HepG2 (cell line): ENCODE measurements around the gene EVI5. TPM values are rescaled to one million over a fixed set of nuclear protein-coding genes. Genes with fewer than 3 reads are reported as not detected.

Experiments
- ATAC-seq: fragments of 200-7000 bp; cut with Tn5 transposase; 3 replicates; pipeline ENCODE4 v1.9.1; 2020; ENCODE audit warnings: mild to moderate bottlenecking, moderate library complexity
- BruUV-seq: library from RNA; stranded (reverse); fragments of 400-500 nt; replicated peaks from 2 replicates; lab custom pipeline; 2021; lab: Mats Ljungman, UMichigan
- CTCF ChIA-PET: fragments of 300-600 bp; formaldehyde crosslinking; extraction: SDS; loops from one replicate; lab custom pipeline; 2021; ENCODE audit warnings: low total read pairs, inconsistent platforms, low intra/inter-chr PET ratio; lab: Yijun Ruan, JAX
- POLR2A ChIA-PET: fragments of 350-600 bp; sonication (Branson Sonifier 250); formaldehyde crosslinking; loops from one replicate; lab custom pipeline; 2020; ENCODE audit warnings: antibody characterized with exemption, inconsistent platforms; lab: Yijun Ruan, JAX
- DNase-seq: peaks from one replicate; pipeline ENCODE4 v3.0.0-alpha.2; 2015; ENCODE audit warnings: low spot score
- FAIRE-seq: peaks from 3 replicates; lab custom pipeline; 2011; peaks lifted over from hg19 to GRCh38; lab: Jason Lieb, UNC
- H2AFZ ChIP-seq: one replicate; pipeline ENCODE4 v1.6.1; 2011; ENCODE audit warnings: low read length, inconsistent platforms
- H3K27ac ChIP-seq: fragments of 300-600 bp; 3 replicates; pipeline ENCODE4 v1.8.0; 2011; ENCODE audit warnings: mixed run types, mild to moderate bottlenecking, mixed read lengths, low read length, inconsistent platforms; ENCODE audit not compliant: insufficient read depth; ENCODE audit errors: extremely low read length
- H3K27me3 ChIP-seq, 2 experiments: fragments of 200-600 bp in 1 of 2; 2 replicates in 1 of 2; 3 replicates in 1 of 2; pipeline versions ENCODE4 v1.6.0 to v1.8.0; 2011; ENCODE audit warnings: low read length in 2 of 2, mild to moderate bottlenecking in 2 of 2, moderate library complexity in 2 of 2, inconsistent platforms in 1 of 2; ENCODE audit not compliant: insufficient read depth in 2 of 2, control insufficient read depth in 1 of 2
- H3K36me3 ChIP-seq, 2 experiments: fragments of 200-600 bp in 1 of 2; replicated peaks in 1 of 2; 2 replicates in 1 of 2; 3 replicates in 1 of 2; pipeline versions ENCODE4 v1.5.1 to v1.8.0; 2011; ENCODE audit warnings: low read length in 2 of 2, inconsistent platforms in 1 of 2; ENCODE audit not compliant: insufficient read depth in 2 of 2, control insufficient read depth in 1 of 2
- H3K4me1 ChIP-seq: 2 replicates; pipeline ENCODE4 v1.5.1; 2012; ENCODE audit warnings: low read length, inconsistent platforms; ENCODE audit not compliant: insufficient read depth
- H3K4me2 ChIP-seq: 2 replicates; pipeline ENCODE4 v1.6.0; 2011; ENCODE audit warnings: low read depth, low read length, inconsistent platforms
- H3K4me3 ChIP-seq, 3 experiments: fragments of 200-600 bp in 1 of 3; sonication (generic), shearing (Covaris generic) in 1 of 3; replicated peaks in 1 of 3; 2 replicates each; pipeline ENCODE4 v1.5.1; 2011 to 2016; ENCODE audit warnings: low read length in 3 of 3, inconsistent platforms in 2 of 3, low read depth in 2 of 3, mild to moderate bottlenecking in 2 of 3, control low read depth in 1 of 3, mixed read lengths in 1 of 3; ENCODE audit not compliant: insufficient read depth in 1 of 3
- H3K79me2 ChIP-seq: one replicate; pipeline ENCODE4 v1.6.1; 2011; ENCODE audit warnings: low read length, inconsistent platforms; ENCODE audit not compliant: insufficient read depth
- H3K9ac ChIP-seq: 2 replicates; pipeline ENCODE4 v1.6.0; 2011; ENCODE audit warnings: mild to moderate bottlenecking, low read depth, low read length, inconsistent platforms; ENCODE audit not compliant: insufficient read depth
- H3K9me3 ChIP-seq: 2 replicates; pipeline ENCODE4 v1.5.1; 2012; ENCODE audit warnings: mild to moderate bottlenecking, low read length
- H4K20me1 ChIP-seq: 2 replicates; pipeline ENCODE4 v1.6.0; 2011; ENCODE audit warnings: inconsistent platforms, mild to moderate bottlenecking, low read length, moderate library complexity; ENCODE audit not compliant: insufficient read depth
- ARHGAP35 ChIP-seq: sonication (generic); formaldehyde crosslinking; IDR thresholded peaks from 2 replicates; pipeline ENCODE4 v1.9.0; 2022; ENCODE audit warnings: mild to moderate bottlenecking, inconsistent platforms, moderate library complexity, missing genetic modification reagents, borderline replicate concordance
- CCDC6 ChIP-seq: sonication (generic); formaldehyde crosslinking; IDR thresholded peaks from 2 replicates; pipeline ENCODE4 v1.8.1; 2022; ENCODE audit warnings: mild to moderate bottlenecking, missing genetic modification reagents, moderate library complexity
- MAFF ChIP-seq: IDR thresholded peaks from 2 replicates; pipeline ENCODE4 v1.6.1; 2011; ENCODE audit warnings: low read depth, low read length, improper control_type of control experiment
- MAFK ChIP-seq, 2 experiments: IDR thresholded peaks in 1 of 2; conservative IDR thresholded peaks in 1 of 2; 2 replicates each; pipeline ENCODE4 v1.6.1; 2011; ENCODE audit warnings: improper control_type of control experiment in 2 of 2, low read length in 2 of 2
- MBD4 ChIP-seq: IDR thresholded peaks from 2 replicates; pipeline ENCODE4 v1.6.1; 2012; ENCODE audit warnings: low read length, inconsistent platforms, borderline replicate concordance
- WIZ ChIP-seq: sonication (generic); formaldehyde crosslinking; IDR thresholded peaks from 2 replicates; pipeline ENCODE4 v1.5.1; 2020; ENCODE audit warnings: mild to moderate bottlenecking, missing genetic modification reagents
- ZFP90 ChIP-seq: sonication (generic); formaldehyde crosslinking; IDR thresholded peaks from 2 replicates; pipeline ENCODE4 v1.8.0; 2022; ENCODE audit warnings: missing genetic modification reagents, mild to moderate bottlenecking, inconsistent platforms, borderline replicate concordance
- ZNF446 ChIP-seq: sonication (generic); formaldehyde crosslinking; IDR thresholded peaks from 2 replicates; pipeline ENCODE4 v1.5.0; 2020; ENCODE audit warnings: mild to moderate bottlenecking, missing genetic modification reagents
- ZSCAN9 ChIP-seq: IDR thresholded peaks from 2 replicates; pipeline ENCODE4 v1.6.1; 2016; ENCODE audit warnings: borderline replicate concordance
- WGBS: methylation state at CpG from one replicate; pipeline ENCODE4 v1.1.6; 2017; ENCODE audit warnings: low lambda C conversion rate; 5-methylcytosine and 5-hydroxymethylcytosine counted together
- in situ Hi-C: cut with HindIII; loops from 2 replicates; pipeline ENCODE4 v1.10.0; 2017; ENCODE audit warnings: low pct_unique_long_range_greater_than_20kb; ENCODE audit not compliant: extremely low pct_ligation_motif_present
- intact Hi-C: fragments of 100-400 bp; cut with micrococcal nuclease; formaldehyde crosslinking; loops from one replicate; pipeline ENCODE4 v1.10.0; 2022; ENCODE audit not compliant: unreplicated experiment
- polyA plus RNA-seq, 8 experiments: library from polyadenylated mRNA; depleted of rRNA in 3 of 8; stranded (reverse) in 7 of 8; unstranded in 1 of 8; fragments of >200 nt; fragmentation: Illumina TruSeq in 4 of 8; extraction: Trizol in 4 of 8; gene quantifications; 2 replicates each; pipeline versions ENCODE4 v1.2.1 to v1.2.3, GENCODE V29; 2011 to 2016; ENCODE audit warnings: low read depth in 4 of 8, missing spikeins in 1 of 8, mixed read lengths in 1 of 8; ENCODE audit not compliant: insufficient read depth in 1 of 8
- total RNA-seq, 5 experiments: library from RNA; depleted of rRNA; stranded (reverse); fragments of >200 nt; fragmentation: Illumina TruSeq; extraction: Trizol; gene quantifications; 2 replicates each; pipeline ENCODE4 v1.2.3, GENCODE V29; 2016; ENCODE audit warnings: low read depth in 1 of 5
- TF ChIP-seq, protein P1 (sequence below): sonication (generic); formaldehyde crosslinking; IDR thresholded peaks from 2 replicates; pipeline ENCODE4 v1.4.0; 2020; ENCODE audit warnings: missing genetic modification reagents
- TF ChIP-seq, protein P2 (sequence below): sonication (generic); formaldehyde crosslinking; IDR thresholded peaks from 2 replicates; pipeline ENCODE4 v1.5.1; 2020; ENCODE audit warnings: missing genetic modification reagents, mild to moderate bottlenecking, borderline replicate concordance

EVI5 gene
- total and polyA plus RNA-seq, 2 of the 13 experiments (the other 11 are each of a cell fraction or from before 2014, with no cell fraction given), result 4.0 to 12.6 TPM

GRCh38 chr1:92756537-92756936, 28.4 kb downstream of the EVI5 start:
- no TSS peak for BruUV-seq
- 100% methylated on average over 3 of the region's 4 CpGs for WGBS
- Histone ChIP-seq H3K4me1 (peaks cover 13% of the 10 kb centered on the region; the same call in 1 of the 2 replicates), H3K27me3 (no peaks in the 10 kb centered on the region), H3K4me3 (no peak overlapping the region), H3K79me2 (peaks cover 7% of the 10 kb centered on the region), H3K4me2 (no peak overlapping the region), H3K36me3 (no peaks in the 10 kb centered on the region), H3K9ac (no peak overlapping the region), H2AFZ (no peak overlapping the region), H3K9me3 (no peaks in the 10 kb centered on the region), H3K27ac (no peak overlapping the region), H4K20me1 (no peaks in the 10 kb centered on the region; the same call in 1 of the 2 replicates)
- ChIA-PET POLR2A (no interaction called here), CTCF (no interaction called here)
- FAIRE-seq (no peak), ATAC-seq (no peak), DNase-seq (no peak)
- no peak for TF ChIP-seq WIZ (CRISPR knock-in tag)
- TF ChIP-seq, protein P1, sequence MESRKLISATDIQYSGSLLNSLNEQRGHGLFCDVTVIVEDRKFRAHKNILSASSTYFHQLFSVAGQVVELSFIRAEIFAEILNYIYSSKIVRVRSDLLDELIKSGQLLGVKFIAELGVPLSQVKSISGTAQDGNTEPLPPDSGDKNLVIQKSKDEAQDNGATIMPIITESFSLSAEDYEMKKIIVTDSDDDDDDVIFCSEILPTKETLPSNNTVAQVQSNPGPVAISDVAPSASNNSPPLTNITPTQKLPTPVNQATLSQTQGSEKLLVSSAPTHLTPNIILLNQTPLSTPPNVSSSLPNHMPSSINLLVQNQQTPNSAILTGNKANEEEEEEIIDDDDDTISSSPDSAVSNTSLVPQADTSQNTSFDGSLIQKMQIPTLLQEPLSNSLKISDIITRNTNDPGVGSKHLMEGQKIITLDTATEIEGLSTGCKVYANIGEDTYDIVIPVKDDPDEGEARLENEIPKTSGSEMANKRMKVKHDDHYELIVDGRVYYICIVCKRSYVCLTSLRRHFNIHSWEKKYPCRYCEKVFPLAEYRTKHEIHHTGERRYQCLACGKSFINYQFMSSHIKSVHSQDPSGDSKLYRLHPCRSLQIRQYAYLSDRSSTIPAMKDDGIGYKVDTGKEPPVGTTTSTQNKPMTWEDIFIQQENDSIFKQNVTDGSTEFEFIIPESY (CRISPR knock-in tag), result peak; percentile 38; the same call in 1 of the 2 replicates
- in situ Hi-C loops, result no loop called here
- intact Hi-C loops, result no loop called here

- FAIRE-seq (no peak), DNase-seq (no peak), ATAC-seq (no peak)
- Histone ChIP-seq H3K27ac (no peak overlapping the region), H3K4me1 (peaks cover 13% of the 10 kb centered on the region; the same call in 1 of the 2 replicates), H3K27me3 (no peaks in the 10 kb centered on the region), H3K36me3 (no peaks in the 10 kb centered on the region), H2AFZ (no peak overlapping the region), H3K4me3 (no peak overlapping the region), H3K4me2 (no peak overlapping the region), H3K9ac (no peak overlapping the region), H3K9me3 (no peaks in the 10 kb centered on the region), H3K79me2 (peaks cover 7% of the 10 kb centered on the region), H4K20me1 (no peaks in the 10 kb centered on the region; the same call in 1 of the 2 replicates)
- intact Hi-C loops, result no loop called here
- TF ChIP-seq MBD4 (no peak), MAFF (0 out of 2 replicates have a peak, but pooled peaks have one; percentile 33), ARHGAP35 (CRISPR knock-in tag) (no peak), ZSCAN9 (CRISPR knock-in tag) (no peak), ZFP90 (CRISPR knock-in tag) (no peak), ZNF446 (CRISPR knock-in tag) (no peak), MAFK (conservative IDR thresholded peaks at IDR 0.05 in 1 of 2, IDR thresholded peaks at IDR 0.05 in 1 of 2; ENCODE audit: low read length in 2 of 2) (peak; percentile 6 to 46; a peak in 2 of 4 replicates), CCDC6 (CRISPR knock-in tag) (no peak)
- TF ChIP-seq, protein P2, sequence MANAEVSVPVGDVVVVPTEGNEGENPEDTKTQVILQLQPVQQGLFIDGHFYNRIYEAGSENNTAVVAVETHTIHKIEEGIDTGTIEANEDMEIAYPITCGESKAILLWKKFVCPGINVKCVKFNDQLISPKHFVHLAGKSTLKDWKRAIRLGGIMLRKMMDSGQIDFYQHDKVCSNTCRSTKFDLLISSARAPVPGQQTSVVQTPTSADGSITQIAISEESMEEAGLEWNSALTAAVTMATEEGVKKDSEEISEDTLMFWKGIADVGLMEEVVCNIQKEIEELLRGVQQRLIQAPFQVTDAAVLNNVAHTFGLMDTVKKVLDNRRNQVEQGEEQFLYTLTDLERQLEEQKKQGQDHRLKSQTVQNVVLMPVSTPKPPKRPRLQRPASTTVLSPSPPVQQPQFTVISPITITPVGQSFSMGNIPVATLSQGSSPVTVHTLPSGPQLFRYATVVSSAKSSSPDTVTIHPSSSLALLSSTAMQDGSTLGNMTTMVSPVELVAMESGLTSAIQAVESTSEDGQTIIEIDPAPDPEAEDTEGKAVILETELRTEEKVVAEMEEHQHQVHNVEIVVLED, result no peak
- in situ Hi-C loops, result no loop called here
- no TSS peak for BruUV-seq
- CTCF ChIA-PET, result no interaction called here
- POLR2A ChIA-PET, result no interaction called here
- 98% methylated on average over 18 of the region's 19 CpGs for WGBS
Measured at GRCh38 chr1:92755541-92756461, 29.1 kb downstream of the EVI5 start.
